Breast epithelium (tissue), 4 donors: ENCODE measurements around the gene SAYSD1. TPM values are rescaled to one million over a fixed set of nuclear protein-coding genes. Genes with fewer than 3 reads are reported as not detected.

Experiments used
- DNase-seq, 2 donors: peaks; one replicate each; pipeline ENCODE4 v3.0.0-alpha.2; 2019; ENCODE audit warnings: low spot score in 2 of 2
- H3K27ac ChIP-seq, 2 donors: fragments of 200-600 bp; sonication (generic) in 1 of 2; one replicate each; pipeline ENCODE4 v1.5.1; 2016 to 2019; ENCODE audit warnings: mild to moderate bottlenecking in 1 of 2
- H3K27me3 ChIP-seq, 2 donors: fragments of 200-600 bp; sonication (generic) in 1 of 2; one replicate each; pipeline versions ENCODE4 v1.5.1 to v1.6.0; 2017 to 2019; ENCODE audit warnings: control low read depth in 1 of 2, mild to moderate bottlenecking in 1 of 2
- H3K36me3 ChIP-seq: fragments of 200-600 bp; one replicate; pipeline ENCODE4 v1.5.1; 2019
- H3K4me1 ChIP-seq, 2 donors: fragments of 200-600 bp; sonication (generic); one replicate each; pipeline ENCODE4 v1.5.1; 2016 to 2019; ENCODE audit warnings: control low read depth in 1 of 2
- H3K4me3 ChIP-seq, 3 donors: fragments of 200-600 bp; sonication (generic); 1 replicate in 2 of 3; 2 replicates in 1 of 3; pipeline ENCODE4 v1.5.1; 2016 to 2019; ENCODE audit warnings: mild to moderate bottlenecking in 3 of 3, moderate library complexity in 2 of 3
- H3K9me3 ChIP-seq, 2 donors: fragments of 200-600 bp; sonication (generic) in 1 of 2; one replicate each; pipeline ENCODE4 v1.5.1; 2016 to 2019; ENCODE audit warnings: control low read depth in 1 of 2
- CTCF ChIP-seq, 3 donors: fragments of 450-650 bp; IDR thresholded peaks; one replicate each; pipeline ENCODE4 v1.5.1; 2016 to 2017; ENCODE audit warnings: antibody characterized with exemption in 3 of 3, mild to moderate bottlenecking in 3 of 3, moderate library complexity in 3 of 3
- POLR2A ChIP-seq: fragments of 450-650 bp; IDR thresholded peaks from one replicate; pipeline ENCODE4 v1.6.1; 2016; ENCODE audit warnings: antibody characterized with exemption, mild to moderate bottlenecking, moderate library complexity
- POLR2AphosphoS5 ChIP-seq, 3 donors: sonication (generic); formaldehyde crosslinking; IDR thresholded peaks; one replicate each; pipeline ENCODE4 v1.6.1; 2017; ENCODE audit warnings: antibody characterized with exemption in 3 of 3
- intact Hi-C: fragments of 100-400 bp; cut with DNase I; formaldehyde crosslinking; loops from one replicate; pipeline ENCODE4 v1.15.1; 2023; ENCODE audit warnings: low total_unique reads
- total RNA-seq, 3 donors: library from RNA; depleted of rRNA; stranded (reverse); fragments of >200 nt; gene quantifications; one replicate each; pipeline ENCODE4 v1.1.0, GENCODE V29; 2016

Gene SAYSD1
- total RNA-seq, 3 donors from 2014 or later: 21.3 to 35.3 (median 21.8) TPM

GRCh38 chr6:39091220-39091619 lies 23.8 kb downstream of the SAYSD1 start:
- no peak overlapping the region for H3K4me3 ChIP-seq
- no peaks in the 10 kb centered on the region for H3K36me3 ChIP-seq
- intact Hi-C loops: no loop called here
- H3K9me3 ChIP-seq: no peaks in the 10 kb centered on the region
- no peak overlapping the region for H3K27ac ChIP-seq
- TF ChIP-seq POLR2A (no peak), POLR2AphosphoS5 (IDR thresholded peaks at IDR 0.05) (no peak), CTCF (IDR thresholded peaks at IDR 0.05) (no peak)
- no peak for DNase-seq
- H3K27me3 ChIP-seq: no peaks in the 10 kb centered on the region
- H3K4me1 ChIP-seq: no peaks in the 10 kb centered on the region

- H3K27ac ChIP-seq: no peak overlapping the region
- DNase-seq: no peak
- no peak for TF ChIP-seq POLR2AphosphoS5 (IDR thresholded peaks at IDR 0.05)
- TF ChIP-seq CTCF (IDR thresholded peaks at IDR 0.05): no peak
- no peak for TF ChIP-seq POLR2A
Observed at GRCh38 chr6:39090036-39090435, 24.9 kb downstream of the SAYSD1 start.

GRCh38 chr6:39088331-39088730 lies 26.7 kb downstream of the SAYSD1 start:
- Histone ChIP-seq H3K27me3 (no peaks in the 10 kb centered on the region), H3K9me3 (no peaks in the 10 kb centered on the region), H3K4me1 (no peaks in the 10 kb centered on the region), H3K4me3 (no peak overlapping the region), H3K36me3 (no peaks in the 10 kb centered on the region), H3K27ac (no peak overlapping the region)
- no peak for DNase-seq
- intact Hi-C loops: no loop called here
- TF ChIP-seq POLR2A (no peak), CTCF (IDR thresholded peaks at IDR 0.05) (peak in 1 of 3 donors; percentile 27)

More at GRCh38 chr6:39090036-39090435, 24.9 kb downstream of the SAYSD1 start:
- Histone ChIP-seq H3K4me3 (no peak overlapping the region), H3K4me1 (no peaks in the 10 kb centered on the region), H3K27me3 (no peaks in the 10 kb centered on the region), H3K36me3 (no peaks in the 10 kb centered on the region), H3K9me3 (no peaks in the 10 kb centered on the region)
- intact Hi-C loops: no loop called here

- H3K9me3 ChIP-seq: no peaks in the 10 kb centered on the region
- no peak overlapping the region for H3K4me3 ChIP-seq
- no peak overlapping the region for H3K27ac ChIP-seq
- intact Hi-C loops: no loop called here
- H3K4me1 ChIP-seq: no peaks in the 10 kb centered on the region
- no peaks in the 10 kb centered on the region for H3K27me3 ChIP-seq
- no peak for DNase-seq
- TF ChIP-seq POLR2AphosphoS5 (IDR thresholded peaks at IDR 0.05) (no peak), POLR2A (no peak), CTCF (IDR thresholded peaks at IDR 0.05) (no peak)
- no peaks in the 10 kb centered on the region for H3K36me3 ChIP-seq
Observed at GRCh38 chr6:39087197-39087596, 27.8 kb downstream of the SAYSD1 start.

- Histone ChIP-seq H3K9me3 (no peaks in the 10 kb centered on the region), H3K27ac (no peak overlapping the region), H3K36me3 (no peaks in the 10 kb centered on the region), H3K27me3 (no peaks in the 10 kb centered on the region), H3K4me3 (no peak overlapping the region), H3K4me1 (no peaks in the 10 kb centered on the region)
- TF ChIP-seq POLR2A: no peak
- TF ChIP-seq CTCF (IDR thresholded peaks at IDR 0.05): no peak
- TF ChIP-seq POLR2AphosphoS5 (IDR thresholded peaks at IDR 0.05): no peak
- intact Hi-C loops: no loop called here
- DNase-seq: no peak
Observed at GRCh38 chr6:39086711-39087110, 28.3 kb downstream of the SAYSD1 start.
